Renal pelvis (tissue), 4 donors: ENCODE results near the gene THOC5. TPM values are rescaled to one million over a fixed set of nuclear protein-coding genes. Genes with fewer than 3 reads are reported as not detected.
"Not testable (repeated sequence)": the region's sequence is repeated elsewhere in the genome, so short reads cannot be mapped to it uniquely, and the experiment has no call there.

Source experiments
- DNase-seq: peaks from one replicate; pipeline ENCODE4 v3.0.0-alpha.2; 2013
- polyA plus RNA-seq, 3 donors: library from polyadenylated mRNA; unstranded; fragments of 120-200 nt; gene quantifications; one replicate each; pipeline ENCODE4 v1.2.1, GENCODE V29; 2013; ENCODE audit not compliant: insufficient read length in 3 of 3

The THOC5 gene
- polyA plus RNA-seq, 3 donors, result 31.5 to 37.1 (median 33.6) TPM

- DNase-seq, result no peak
Observed at GRCh38 chr22:29517215-29517908, 36.2 kb downstream of the THOC5 start.

GRCh38 chr22:29512031-29512430, 41.5 kb downstream of the THOC5 start:
- DNase-seq, result no peak

- DNase-seq, result no peak
Observed at GRCh38 chr22:29511126-29511862, 42.3 kb downstream of the THOC5 start.

- no peak for DNase-seq
Observed at GRCh38 chr22:29510542-29510941, 43.0 kb downstream of the THOC5 start.

GRCh38 chr22:29509815-29510214, 43.7 kb downstream of the THOC5 start:
- no peak for DNase-seq

GRCh38 chr22:29509298-29509697, 44.3 kb downstream of the THOC5 start:
- DNase-seq, result no peak

GRCh38 chr22:29503811-29504372, 49.7 kb downstream of the THOC5 start:
- no peak for DNase-seq

GRCh38 chr22:29499852-29500251, 53.7 kb downstream of the THOC5 start:
- DNase-seq, result no peak

GRCh38 chr22:29493636-29494035, 59.9 kb downstream of the THOC5 start:
- no peak for DNase-seq

- no peak for DNase-seq
Observed at GRCh38 chr22:29491012-29491411, 62.5 kb downstream of the THOC5 start.

DNA sequence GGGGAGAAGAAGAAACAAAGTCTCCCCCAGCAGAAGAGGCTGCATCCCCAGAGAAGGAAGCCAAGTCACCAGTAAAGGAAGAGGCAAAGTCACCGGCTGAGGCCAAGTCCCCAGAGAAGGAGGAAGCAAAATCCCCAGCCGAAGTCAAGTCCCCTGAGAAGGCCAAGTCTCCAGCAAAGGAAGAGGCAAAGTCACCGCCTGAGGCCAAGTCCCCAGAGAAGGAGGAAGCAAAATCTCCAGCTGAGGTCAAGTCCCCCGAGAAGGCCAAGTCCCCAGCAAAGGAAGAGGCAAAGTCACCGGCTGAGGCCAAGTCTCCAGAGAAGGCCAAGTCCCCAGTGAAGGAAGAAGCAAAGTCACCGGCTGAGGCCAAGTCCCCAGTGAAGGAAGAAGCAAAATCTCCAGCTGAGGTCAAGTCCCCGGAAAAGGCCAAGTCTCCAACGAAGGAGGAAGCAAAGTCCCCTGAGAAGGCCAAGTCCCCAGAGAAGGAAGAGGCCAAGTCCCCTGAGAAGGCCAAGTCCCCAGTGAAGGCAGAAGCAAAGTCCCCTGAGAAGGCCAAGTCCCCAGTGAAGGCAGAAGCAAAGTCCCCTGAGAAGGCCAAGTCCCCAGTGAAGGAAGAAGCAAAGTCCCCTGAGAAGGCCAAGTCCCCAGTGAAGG, 64.3 kb downstream of the THOC5 start:
- not testable (repeated sequence) for DNase-seq

DNA sequence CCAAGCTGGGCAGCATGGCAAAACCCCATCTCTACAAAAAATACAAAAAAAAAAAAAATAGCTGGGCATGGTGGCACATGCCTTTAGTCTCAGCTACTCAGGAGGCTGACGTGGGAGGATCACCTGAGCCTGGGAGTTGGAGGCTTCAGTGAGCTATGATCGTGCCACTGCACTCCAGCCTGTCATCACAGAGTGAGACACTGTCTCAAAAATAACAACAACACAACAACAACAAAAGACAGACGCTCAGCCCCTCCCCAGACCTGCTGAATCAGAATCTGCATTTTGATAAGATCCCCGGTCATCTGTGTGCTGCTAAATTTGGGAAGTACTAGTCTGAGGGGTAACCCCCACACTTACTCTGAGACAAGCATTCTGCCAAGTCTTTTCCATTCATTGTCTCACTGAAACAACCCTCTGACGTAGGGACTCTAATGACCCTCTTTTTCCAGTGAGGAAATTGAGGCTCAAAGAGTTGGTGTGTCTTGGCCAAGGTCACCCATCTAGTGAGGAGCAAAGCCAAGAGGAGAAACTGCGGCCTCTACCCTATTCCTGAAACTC, 66.1 kb downstream of the THOC5 start:
- no peak for DNase-seq

DNA sequence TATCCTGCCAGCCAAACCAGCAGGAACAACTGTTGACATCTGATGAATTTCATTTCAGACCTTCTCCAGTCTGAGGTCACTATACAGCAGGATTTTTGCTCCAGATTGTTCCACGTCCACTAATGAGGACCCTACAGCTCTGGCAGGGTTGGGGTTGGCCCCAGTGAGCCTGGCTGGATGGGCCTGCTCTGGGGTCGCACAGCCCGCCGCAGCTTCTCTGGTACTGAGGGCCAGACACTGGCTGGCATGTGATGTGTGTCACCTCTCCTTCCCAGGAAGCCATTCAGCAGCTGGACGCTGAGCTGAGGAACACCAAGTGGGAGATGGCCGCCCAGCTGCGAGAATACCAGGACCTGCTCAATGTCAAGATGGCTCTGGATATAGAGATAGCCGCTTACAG, 68.1 kb downstream of the THOC5 start:
- no peak for DNase-seq

- DNase-seq, result no peak
Observed at GRCh38 chr22:29484642-29485041, 68.9 kb downstream of the THOC5 start.

DNA sequence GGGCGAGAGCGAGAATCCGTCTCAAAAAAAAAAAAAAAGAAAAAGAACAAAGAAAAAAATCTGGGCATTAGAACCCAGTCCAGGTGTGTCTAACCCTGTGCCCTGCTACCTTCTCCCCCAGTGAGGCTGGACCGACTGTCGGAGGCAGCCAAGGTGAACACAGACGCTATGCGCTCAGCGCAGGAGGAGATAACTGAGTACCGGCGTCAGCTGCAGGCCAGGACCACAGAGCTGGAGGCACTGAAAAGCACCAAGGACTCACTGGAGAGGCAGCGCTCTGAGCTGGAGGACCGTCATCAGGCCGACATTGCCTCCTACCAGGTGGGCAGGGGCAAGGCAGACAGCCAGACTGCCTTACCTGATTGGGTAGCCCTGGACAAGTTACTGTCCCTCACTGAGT, 70.3 kb downstream of the THOC5 start:
- no peak for DNase-seq

DNA sequence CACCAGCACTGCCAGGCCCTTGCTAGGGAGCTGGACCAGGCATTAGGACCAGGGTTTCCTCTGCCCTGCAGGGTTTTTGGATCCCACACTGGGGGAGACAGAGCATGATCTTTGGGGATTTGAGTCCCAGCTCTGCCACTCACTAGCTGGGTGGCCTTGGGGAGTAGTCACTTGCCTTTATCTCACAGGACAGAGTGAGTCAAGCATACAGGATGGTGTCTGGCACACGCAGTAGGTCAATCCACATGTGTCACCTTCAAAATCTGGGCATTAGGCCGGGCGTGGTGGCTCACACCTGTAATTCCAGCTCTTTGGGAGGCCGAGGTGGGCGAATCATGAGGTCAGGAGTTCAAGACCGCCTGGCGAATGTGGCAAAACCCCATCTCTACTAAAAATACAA, 70.8 kb downstream of the THOC5 start:
- no peak for DNase-seq

DNA sequence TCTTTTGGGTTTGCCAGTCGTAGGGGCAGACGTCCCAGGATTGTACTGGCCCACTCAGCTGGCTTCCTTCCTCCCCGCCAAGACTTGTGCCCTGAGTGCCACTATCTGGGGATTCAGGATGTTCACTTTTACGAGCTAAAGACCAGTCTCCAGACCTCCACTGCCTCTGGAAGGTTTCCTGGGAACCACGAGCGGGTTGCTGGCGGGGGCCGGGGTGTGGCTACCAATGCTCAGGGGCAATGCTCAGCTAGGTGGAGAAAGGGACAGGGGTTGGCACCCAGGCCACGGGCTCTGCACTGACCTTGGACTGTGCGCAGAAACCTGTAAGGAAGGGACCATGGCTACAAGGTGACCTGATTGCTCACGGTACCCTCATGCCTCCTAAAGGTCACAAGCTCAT, 71.3 kb downstream of the THOC5 start:
- no peak for DNase-seq

DNA sequence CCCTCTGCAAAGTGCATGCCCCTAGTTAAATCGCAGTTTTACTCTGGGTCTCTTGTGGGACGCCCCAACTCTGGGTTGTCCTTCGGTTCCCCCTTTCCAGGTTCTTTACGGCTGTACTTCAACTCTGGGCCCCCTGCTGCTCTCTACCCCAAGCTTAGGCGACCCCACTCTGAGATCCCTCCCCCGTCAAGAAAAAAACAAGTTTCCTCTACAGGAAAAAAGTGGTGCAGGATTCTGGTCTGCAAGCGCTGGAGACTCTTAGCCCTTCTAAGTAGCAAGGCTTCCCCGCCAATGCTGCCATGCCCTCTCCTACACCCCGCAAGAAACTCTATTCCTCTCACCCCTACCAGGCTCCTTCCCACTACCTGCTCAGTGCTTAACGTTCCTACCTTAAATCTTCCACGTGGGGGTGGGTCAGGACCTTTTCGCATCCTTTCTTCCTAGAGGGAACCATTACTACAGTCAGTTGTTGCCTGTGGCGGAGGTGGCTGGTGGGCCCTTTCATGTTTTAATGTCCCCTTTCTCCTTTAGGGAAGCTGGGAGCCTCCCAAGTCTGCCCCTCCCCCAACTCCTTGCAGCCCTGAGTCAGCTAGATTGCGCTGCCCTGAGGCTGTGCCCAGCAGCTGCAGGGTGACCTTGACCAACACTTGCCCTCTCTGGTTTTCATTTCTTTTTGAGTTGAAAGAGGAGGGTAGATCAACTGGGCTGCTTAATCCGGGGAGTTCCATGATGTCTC, 72.1 kb downstream of the THOC5 start:
- no peak for DNase-seq

- DNase-seq, result peak; percentile 65
Observed at GRCh38 chr22:29480512-29481264, 72.9 kb downstream of the THOC5 start.

GRCh38 chr22:29480262-29480511, 73.4 kb downstream of the THOC5 start:
- DNase-seq, result no peak
